Measurements from ENCODE around the gene GDF10. TPM values are rescaled to one million over a fixed set of nuclear protein-coding genes. Genes with fewer than 3 reads are reported as not detected.

Gene GDF10
- total and polyA plus RNA-seq, 9 of the 15 experiments (the other 6 are each of a cell fraction or from before 2014, with no cell fraction given), result 0.03 to 0.20 (median 0.11) TPM; not detected in 6

- H3K9me1 ChIP-seq (ENCODE audit: control insufficient read depth, insufficient read depth, low read length), result no peaks in the 10 kb centered on the region
- DNase-seq (ENCODE audit: extremely low read depth in 1 of 4, low spot score in 3 of 4), result no peak
- POLR2A ChIA-PET, result no interaction called here
- in situ Hi-C loops (cut with MboI) (no loop called here), intact Hi-C loops (cut with micrococcal nuclease) (no loop called here)
- no peak overlapping the region for H3K4me2 ChIP-seq (ENCODE audit: insufficient read depth, low read length)
- no peaks in the 10 kb centered on the region for H3K36me3 ChIP-seq (ENCODE audit: control insufficient read depth, insufficient read depth, low read length)
- BruUV-seq (replicated peaks), result no TSS peak
- no peaks in the 10 kb centered on the region for H4K20me1 ChIP-seq (replicated peaks; ENCODE audit: control insufficient read depth, insufficient read depth, low read length)
- 2% methylated on average over 3 of the region's 3 CpGs for WGBS (ENCODE audit: insufficient coverage, low coverage, missing lambda C conversion rate)
- H3K27ac ChIP-seq (ENCODE audit: extremely low read depth, low read depth, low read length), result no peak overlapping the region
- no peak overlapping the region for H3K9ac ChIP-seq (ENCODE audit: insufficient read depth in 1 of 2, low read depth in 2 of 2, low read length in 2 of 2)
- no peaks in the 10 kb centered on the region for H3K4me1 ChIP-seq (replicated peaks in 1 of 2; ENCODE audit: control insufficient read depth in 2 of 2, insufficient read depth in 2 of 2, low read length in 2 of 2)
- H3K4me3 ChIP-seq, result no peak overlapping the region
- H3K79me2 ChIP-seq (ENCODE audit: control insufficient read depth, insufficient read depth, low read length), result no peaks in the 10 kb centered on the region
- H3K27me3 ChIP-seq (ENCODE audit: control insufficient read depth in 2 of 2, insufficient read depth in 2 of 2, low read length in 2 of 2), result peaks cover 29 to 68% of the 10 kb centered on the region in 2 experiments
- no peaks in the 10 kb centered on the region for H3K9me3 ChIP-seq (replicated peaks; ENCODE audit: control insufficient read depth, insufficient read depth, low read depth, low read length)
- H2AFZ ChIP-seq (ENCODE audit: low read depth, low read length), result no peak overlapping the region
- FAIRE-seq, result no peak
- CTCF ChIA-PET (ENCODE audit: low intra/inter-chr PET ratio), result no interaction called here
- no peak for ATAC-seq
- no peak for TF ChIP-seq POLR2H (tag; IDR thresholded peaks at IDR 0.05; ENCODE audit: low read depth)
- TF ChIP-seq ZNF174 (CRISPR knock-in tag; IDR thresholded peaks at IDR 0.05), result no peak
- TF ChIP-seq ZFP91 (CRISPR knock-in tag; IDR thresholded peaks at IDR 0.05), result no peak
- no peak for TF ChIP-seq TFAM (CRISPR knock-in tag; conservative IDR thresholded peaks at IDR 0.05)
- TF ChIP-seq, protein P1, sequence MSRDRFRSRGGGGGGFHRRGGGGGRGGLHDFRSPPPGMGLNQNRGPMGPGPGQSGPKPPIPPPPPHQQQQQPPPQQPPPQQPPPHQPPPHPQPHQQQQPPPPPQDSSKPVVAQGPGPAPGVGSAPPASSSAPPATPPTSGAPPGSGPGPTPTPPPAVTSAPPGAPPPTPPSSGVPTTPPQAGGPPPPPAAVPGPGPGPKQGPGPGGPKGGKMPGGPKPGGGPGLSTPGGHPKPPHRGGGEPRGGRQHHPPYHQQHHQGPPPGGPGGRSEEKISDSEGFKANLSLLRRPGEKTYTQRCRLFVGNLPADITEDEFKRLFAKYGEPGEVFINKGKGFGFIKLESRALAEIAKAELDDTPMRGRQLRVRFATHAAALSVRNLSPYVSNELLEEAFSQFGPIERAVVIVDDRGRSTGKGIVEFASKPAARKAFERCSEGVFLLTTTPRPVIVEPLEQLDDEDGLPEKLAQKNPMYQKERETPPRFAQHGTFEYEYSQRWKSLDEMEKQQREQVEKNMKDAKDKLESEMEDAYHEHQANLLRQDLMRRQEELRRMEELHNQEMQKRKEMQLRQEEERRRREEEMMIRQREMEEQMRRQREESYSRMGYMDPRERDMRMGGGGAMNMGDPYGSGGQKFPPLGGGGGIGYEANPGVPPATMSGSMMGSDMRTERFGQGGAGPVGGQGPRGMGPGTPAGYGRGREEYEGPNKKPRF (IDR thresholded peaks at IDR 0.05; ENCODE audit: low read depth, low read length), result no peak
- TF ChIP-seq SRSF3 (IDR thresholded peaks at IDR 0.05; ENCODE audit: insufficient read depth, low read length), result no peak
- no peak for TF ChIP-seq E2F3 (CRISPR knock-in tag; IDR thresholded peaks at IDR 0.05)
- TF ChIP-seq TAF1 (IDR thresholded peaks at IDR 0.05; ENCODE audit: control insufficient read depth, extremely low read depth, insufficient read depth, low read length, severe bottlenecking), result no peak
- no peak for TF ChIP-seq ZNF511 (CRISPR knock-in tag; IDR thresholded peaks at IDR 0.05)
- no peak for TF ChIP-seq NFXL1 (CRISPR knock-in tag; IDR thresholded peaks at IDR 0.05)
- TF ChIP-seq, protein P2, sequence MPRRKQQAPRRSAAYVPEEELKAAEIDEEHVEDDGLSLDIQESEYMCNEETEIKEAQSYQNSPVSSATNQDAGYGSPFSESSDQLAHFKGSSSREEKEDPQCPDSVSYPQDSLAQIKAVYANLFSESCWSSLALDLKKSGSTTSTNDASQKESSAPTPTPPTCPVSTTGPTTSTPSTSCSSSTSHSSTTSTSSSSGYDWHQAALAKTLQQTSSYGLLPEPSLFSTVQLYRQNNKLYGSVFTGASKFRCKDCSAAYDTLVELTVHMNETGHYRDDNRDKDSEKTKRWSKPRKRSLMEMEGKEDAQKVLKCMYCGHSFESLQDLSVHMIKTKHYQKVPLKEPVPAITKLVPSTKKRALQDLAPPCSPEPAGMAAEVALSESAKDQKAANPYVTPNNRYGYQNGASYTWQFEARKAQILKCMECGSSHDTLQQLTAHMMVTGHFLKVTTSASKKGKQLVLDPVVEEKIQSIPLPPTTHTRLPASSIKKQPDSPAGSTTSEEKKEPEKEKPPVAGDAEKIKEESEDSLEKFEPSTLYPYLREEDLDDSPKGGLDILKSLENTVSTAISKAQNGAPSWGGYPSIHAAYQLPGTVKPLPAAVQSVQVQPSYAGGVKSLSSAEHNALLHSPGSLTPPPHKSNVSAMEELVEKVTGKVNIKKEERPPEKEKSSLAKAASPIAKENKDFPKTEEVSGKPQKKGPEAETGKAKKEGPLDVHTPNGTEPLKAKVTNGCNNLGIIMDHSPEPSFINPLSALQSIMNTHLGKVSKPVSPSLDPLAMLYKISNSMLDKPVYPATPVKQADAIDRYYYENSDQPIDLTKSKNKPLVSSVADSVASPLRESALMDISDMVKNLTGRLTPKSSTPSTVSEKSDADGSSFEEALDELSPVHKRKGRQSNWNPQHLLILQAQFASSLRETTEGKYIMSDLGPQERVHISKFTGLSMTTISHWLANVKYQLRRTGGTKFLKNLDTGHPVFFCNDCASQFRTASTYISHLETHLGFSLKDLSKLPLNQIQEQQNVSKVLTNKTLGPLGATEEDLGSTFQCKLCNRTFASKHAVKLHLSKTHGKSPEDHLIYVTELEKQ (CRISPR knock-in tag; IDR thresholded peaks at IDR 0.05), result no peak
- TF ChIP-seq ZFPM2 (CRISPR knock-in tag; IDR thresholded peaks at IDR 0.05), result no peak
- TF ChIP-seq, protein P3, sequence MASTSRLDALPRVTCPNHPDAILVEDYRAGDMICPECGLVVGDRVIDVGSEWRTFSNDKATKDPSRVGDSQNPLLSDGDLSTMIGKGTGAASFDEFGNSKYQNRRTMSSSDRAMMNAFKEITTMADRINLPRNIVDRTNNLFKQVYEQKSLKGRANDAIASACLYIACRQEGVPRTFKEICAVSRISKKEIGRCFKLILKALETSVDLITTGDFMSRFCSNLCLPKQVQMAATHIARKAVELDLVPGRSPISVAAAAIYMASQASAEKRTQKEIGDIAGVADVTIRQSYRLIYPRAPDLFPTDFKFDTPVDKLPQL (IDR thresholded peaks at IDR 0.05; ENCODE audit: extremely low read depth, insufficient read length), result no peak
- no peak for TF ChIP-seq MIER1 (IDR thresholded peaks at IDR 0.05; ENCODE audit: low read depth)
- no peak for TF ChIP-seq ZFP36 (IDR thresholded peaks at IDR 0.05; ENCODE audit: low read depth, low read length, partially characterized antibody)
Observed at GRCh38 chr10:47291682-47292081, 8.3 kb upstream of the GDF10 start.

Data from K562 (cell line).